HG03045 (cell line): ENCODE measurements around the gene FES.
A peak's percentile ranks its signal among the peaks of the same experiment; 100 is the strongest.
"Not testable (repeated sequence)": the region's sequence is repeated elsewhere in the genome, so short reads cannot be mapped to it uniquely, and the experiment has no call there.

Source experiments
- ATAC-seq: cut with Tn5 transposase; IDR thresholded peaks from one replicate; pipeline ENCODE4 v1.9.1; 2021; ENCODE audit warnings: mild to moderate bottlenecking, moderate library complexity; ENCODE audit not compliant: unreplicated experiment

Gene FES

DNA sequence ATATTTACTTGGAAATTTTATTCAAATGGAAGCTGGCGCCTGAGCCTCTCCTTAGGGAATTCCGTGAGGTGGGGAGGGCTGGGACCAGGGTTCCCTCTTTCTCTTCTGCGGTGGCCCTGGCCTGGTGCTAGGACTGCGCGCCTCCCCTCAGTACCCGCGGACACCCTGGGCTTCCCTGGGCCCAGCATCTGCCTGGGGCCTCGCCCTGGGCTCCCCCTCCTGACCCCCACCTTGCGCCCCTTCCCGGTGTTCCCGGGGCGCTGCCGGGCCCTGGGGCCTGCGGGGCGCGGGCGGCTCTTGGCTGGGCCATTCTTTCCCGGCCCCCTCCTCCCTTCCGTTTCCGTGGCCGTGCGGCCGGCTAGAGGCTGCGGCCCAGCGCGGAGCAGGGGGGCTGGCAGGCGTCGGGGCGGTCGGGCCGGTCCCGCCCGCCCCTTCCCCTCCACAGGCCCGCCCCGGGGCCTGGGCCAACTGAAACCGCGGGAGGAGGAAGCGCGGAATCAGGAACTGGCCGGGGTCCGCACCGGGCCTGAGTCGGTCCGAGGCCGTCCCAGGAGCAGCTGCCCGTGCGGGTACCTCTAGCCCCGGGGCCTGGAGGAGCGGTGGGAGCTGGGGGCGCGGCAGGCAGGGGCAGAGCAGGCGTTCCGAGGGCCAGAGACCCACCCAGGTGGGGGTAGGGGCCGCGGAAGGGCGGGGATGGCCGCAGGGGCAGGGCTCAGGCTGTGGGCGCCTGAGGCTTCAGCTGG is at the start of gene FES:
Gene FES, plus strand, starts transcription at position 529 of the 743 bp plus-strand sequence. CDS start 542 bp downstream, outside the sequence.
- ATAC-seq: no peak

DNA sequence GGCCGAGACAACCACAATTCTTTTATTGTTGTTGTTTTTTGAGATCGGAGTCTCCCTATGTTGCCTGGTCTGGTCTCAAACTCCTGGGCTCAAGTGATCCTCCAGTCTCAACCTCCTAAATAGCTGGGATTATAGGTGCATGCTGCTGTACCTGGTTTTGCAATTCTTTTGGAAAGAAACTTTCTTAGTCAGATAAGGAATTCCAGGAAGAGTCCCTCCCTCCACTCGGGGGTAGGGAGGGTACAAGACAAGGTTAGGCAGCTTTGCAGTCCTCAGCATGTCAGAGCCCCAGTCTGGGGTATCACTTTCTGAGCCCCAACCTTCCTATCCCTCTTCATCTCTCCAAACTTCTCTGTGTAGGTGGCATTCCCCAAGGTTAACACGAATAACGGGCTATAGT is 49.7 kb upstream of the FES start:
- ATAC-seq: no peak

GRCh38 chr15:90836296-90836871 is 47.9 kb upstream of the FES start:
- no peak for ATAC-seq

DNA sequence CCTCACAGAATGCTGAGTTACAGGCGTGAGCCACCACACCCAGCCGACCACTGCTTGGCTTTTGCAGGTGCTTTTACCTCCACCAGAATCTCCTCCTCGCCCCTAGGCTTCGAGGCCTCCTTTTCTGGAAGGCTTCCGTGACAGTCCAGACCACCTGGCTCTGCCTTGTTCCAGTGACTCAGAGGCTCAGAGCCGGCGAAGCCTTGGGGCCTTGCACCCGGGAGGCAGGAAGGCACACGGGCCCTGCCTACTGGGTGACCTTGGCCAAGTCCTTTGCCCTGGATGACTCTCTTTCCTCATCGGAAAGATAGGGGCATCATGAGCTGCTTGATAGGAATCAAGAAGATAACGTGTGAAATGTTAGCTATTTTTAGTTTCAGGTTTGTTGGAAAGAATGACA is 47.2 kb upstream of the FES start:
- ATAC-seq: no peak

DNA sequence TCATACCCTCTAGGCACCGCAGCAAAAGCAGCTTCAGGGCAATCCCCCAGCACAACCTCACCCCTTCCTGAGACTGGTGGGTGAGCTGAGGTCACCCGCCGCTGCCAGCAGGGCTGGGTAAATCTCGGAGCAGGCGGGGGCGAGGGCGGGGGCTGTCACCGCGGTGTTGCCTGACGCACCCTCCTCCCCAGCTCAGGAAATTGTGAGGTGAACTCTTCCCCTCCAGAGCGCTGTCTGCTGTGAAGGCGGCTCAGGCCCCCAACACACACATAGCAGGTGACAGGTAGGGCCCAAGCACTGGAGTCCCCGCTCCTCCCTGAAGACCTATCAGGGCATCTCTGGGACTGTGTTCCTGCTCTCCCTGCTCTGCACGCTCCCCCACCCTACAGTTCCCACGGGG is 46.2 kb upstream of the FES start:
- ATAC-seq: no peak

GRCh38 chr15:90838544-90838943 is 45.8 kb upstream of the FES start:
- no peak for ATAC-seq

- ATAC-seq: peak; percentile 76
These were observed 44.9 kb upstream of the FES start for GRCh38 chr15:90839187-90840071.

GRCh38 chr15:90840157-90840855 is 44.0 kb upstream of the FES start:
- no peak for ATAC-seq

DNA sequence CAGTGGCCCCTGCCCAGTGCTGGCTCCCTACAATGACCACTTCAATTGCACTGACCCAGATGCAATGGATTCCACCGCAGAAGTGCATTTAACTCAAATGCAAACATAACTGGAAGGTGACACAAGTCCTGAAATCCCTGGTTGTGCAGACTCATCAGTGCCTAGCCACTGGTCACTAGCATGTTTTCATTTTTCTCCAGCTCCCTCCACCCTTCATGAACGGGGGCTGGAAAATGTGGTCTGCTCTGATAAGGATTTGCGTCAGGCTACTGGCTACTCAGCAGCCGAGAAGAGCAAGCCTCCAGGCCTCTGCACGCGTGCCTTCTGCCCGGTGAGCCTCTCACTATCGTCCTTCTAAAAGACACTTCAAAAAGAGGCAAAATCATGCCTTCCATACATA is 43.4 kb upstream of the FES start:
- no peak for ATAC-seq

- ATAC-seq: no peak
These were observed 39.6 kb upstream of the FES start for GRCh38 chr15:90844696-90845095.

DNA sequence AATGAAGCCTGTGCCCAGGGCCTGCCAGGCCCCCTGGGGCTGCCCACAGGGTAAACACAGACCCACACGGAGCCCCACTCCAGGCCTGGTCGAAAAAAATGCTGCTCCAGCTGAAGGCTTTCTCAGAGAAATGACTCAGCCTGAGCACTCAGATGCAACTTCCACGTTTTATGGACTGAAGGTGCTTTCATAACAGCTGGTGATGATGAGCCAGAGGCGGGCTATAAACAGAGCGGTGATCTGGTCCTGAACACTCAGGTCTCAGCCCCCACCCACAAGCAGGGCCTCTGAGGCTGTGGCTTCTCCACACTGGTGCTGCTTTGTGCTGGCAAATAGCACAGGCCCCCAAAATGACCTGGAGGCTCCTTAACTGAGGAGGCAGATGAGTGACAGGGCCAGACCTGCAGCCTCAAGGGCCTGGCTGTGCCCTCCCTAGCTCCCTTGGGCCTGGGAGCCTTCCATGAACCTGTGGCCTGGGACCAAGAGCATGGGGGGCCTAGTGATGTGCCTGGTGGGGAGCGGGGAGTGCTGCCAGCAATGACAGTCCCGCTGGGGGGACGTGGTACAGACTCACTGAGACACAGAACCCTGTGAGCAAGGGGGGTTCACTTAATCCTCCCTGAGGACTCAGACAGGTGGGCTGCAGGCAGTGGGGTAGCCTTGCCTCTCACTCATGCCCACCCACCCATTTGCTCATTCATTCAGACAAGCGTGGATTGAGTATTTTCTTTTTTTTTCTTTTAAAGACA is 38.9 kb upstream of the FES start:
- ATAC-seq: peak; percentile 74

DNA sequence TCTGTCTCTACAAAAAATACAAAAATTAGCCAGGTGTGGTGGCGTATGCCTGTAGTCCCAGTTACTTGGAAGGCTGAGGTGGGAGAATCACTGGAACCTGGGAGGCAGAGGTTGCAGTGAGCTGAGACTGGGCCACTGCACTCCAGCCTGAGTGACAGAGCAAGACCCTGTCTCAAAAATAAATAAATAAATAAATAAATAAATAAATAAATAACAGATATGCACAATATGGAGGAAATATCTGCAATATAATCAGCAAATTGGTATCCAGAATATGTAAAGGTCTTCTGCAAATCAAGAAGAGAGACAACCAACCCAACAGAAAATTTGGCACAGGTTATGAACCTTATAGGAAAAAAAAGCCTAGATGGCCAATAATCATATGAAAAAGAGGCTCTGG is 34.9 kb upstream of the FES start:
- ATAC-seq: not testable (repeated sequence)

GRCh38 chr15:90851114-90851513 is 33.2 kb upstream of the FES start:
- ATAC-seq: no peak

GRCh38 chr15:90851940-90852339 is 32.4 kb upstream of the FES start:
- no peak for ATAC-seq

GRCh38 chr15:90855139-90855538 is 29.2 kb upstream of the FES start:
- no peak for ATAC-seq

GRCh38 chr15:90857337-90857736 is 27.0 kb upstream of the FES start:
- ATAC-seq: no peak

DNA sequence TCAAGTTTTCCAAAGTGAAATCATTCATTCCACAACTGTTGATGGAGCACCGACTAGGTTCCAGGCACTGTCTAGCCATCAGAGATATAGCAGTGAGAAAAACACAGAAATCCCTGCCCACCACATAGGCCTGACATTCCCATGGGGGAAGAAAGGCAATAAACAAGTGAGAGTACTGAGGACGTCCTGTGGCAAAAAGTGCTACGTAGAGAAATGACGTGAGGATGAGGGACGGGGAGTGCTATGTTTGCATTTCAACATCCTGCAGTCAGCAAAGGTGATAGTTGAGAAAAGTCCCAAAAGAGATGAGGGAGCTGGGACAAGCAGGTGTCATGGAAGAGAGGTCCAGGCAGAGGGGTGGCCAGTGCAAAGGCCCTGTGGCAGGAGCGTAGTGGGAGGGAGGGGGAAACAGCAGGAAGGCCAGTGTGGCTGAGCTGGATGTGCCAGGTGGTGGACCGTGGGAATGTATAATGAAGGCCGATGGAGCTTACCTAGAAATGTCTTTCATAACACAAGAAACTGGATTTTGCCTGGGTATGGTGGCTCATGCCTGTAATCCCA is 26.3 kb upstream of the FES start:
- ATAC-seq: no peak

DNA sequence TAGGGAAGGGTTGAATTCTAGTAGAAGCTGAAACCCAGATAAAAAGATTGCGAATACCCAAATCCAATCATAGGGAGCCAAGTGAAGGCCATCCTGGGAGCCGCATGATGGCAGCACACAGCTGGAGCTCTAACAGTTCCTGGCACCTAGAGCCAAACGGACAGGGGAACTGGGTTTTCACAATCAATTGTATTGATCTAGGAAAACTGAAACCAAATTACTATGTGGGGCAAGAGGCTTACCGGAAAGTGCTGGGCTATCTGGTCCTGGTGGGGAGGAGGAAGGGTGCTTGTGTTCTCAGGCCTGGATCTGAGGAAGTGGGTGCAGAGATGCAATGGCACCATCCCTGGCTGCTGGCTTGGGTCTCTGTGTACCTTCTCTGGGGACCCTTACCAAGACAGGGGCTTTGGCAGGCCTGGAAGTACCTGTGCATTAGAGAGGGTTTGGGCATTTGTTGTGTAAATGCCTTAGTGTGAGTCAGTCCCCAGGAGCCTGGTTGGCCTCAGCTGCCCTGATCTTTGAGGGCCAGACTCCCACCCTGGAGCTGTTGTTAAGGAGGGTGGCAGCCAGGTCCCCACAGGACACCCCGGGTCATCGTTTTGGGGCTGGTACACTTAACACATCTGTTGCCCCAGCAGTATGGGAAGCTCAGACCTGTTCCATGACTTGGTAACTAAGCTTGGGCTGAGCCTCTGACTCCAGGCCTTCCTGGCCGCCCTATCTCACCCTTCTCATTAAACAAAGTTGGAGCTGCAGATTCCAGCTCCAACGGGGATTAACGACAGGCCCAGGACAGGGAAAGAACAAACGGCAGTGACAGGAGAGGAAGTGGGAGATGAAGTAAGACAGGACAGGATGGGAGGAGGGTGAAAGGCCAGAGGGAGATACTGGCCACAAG is 24.8 kb upstream of the FES start:
- no peak for ATAC-seq

DNA sequence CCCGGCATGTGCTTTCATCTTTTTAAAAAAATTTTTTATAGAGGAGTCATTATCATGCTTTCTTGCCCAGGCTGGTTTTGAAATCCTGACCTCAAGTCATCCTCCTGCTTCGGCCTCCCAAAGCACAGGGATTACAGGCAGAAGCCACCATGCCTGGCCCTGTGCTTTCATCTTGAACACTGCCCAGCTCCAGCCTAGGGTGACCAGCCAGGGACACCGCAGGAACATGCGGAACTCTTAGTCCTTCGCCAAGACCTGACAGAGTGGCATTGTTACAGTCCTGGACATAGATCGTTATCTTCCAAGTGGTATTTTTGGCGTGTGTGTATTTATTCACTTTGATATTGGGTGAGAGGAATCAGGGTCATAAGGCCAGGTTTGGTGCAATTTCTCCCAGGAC is 23.9 kb upstream of the FES start:
- no peak for ATAC-seq
